SK-N-SH (cell line): Measurements from ENCODE around the gene VDAC1. TPM values are rescaled to one million over a fixed set of nuclear protein-coding genes. Genes with fewer than 3 reads are reported as not detected.

Experiments used
- CTCF ChIA-PET: fragments of 300-600, 350-600 bp; formaldehyde crosslinking; extraction: SDS; loops from one replicate; lab custom pipeline; 2021; lab: Yijun Ruan, JAX
- POLR2A ChIA-PET: fragments of 350-600 bp; sonication (Branson Sonifier 250); formaldehyde crosslinking; extraction: SDS; loops from one replicate; lab custom pipeline; 2020; ENCODE audit warnings: antibody characterized with exemption, inconsistent platforms; lab: Yijun Ruan, JAX
- DNase-seq: peaks from one replicate; pipeline ENCODE4 v3.0.0; 2012
- H2AFZ ChIP-seq: fragments of 200-600 bp; sonication (generic); 2 replicates; pipeline ENCODE4 v1.8.1; 2016; ENCODE audit warnings: antibody characterized with exemption, mild to moderate bottlenecking, low read depth
- H3F3A ChIP-seq: fragments of 200-600 bp; sonication (generic); replicated peaks from 2 replicates; pipeline ENCODE3; 2016; ENCODE audit warnings: antibody characterized with exemption, mild to moderate bottlenecking; ENCODE audit not compliant: insufficient read depth
- H3K27ac ChIP-seq, 2 experiments: fragments of 200-500 bp in 1 of 2; fragments of 200-600 bp in 1 of 2; sonication (Bioruptor generic) in 1 of 2; sonication (generic), shearing (Covaris generic) in 1 of 2; 2 replicates each; pipeline versions ENCODE4 v1.5.1 to v1.6.1; 2014 to 2016; ENCODE audit warnings: low read depth in 2 of 2, inconsistent platforms in 1 of 2, low read length in 1 of 2, mild to moderate bottlenecking in 1 of 2, mixed read lengths in 1 of 2
- H3K27me3 ChIP-seq: fragments of 200-600 bp; sonication (generic), shearing (Covaris generic); 2 replicates; pipeline ENCODE4 v1.6.1; 2016; ENCODE audit warnings: mixed run types; ENCODE audit not compliant: insufficient read depth
- H3K36me3 ChIP-seq, 2 experiments: fragments of 200-500 bp in 1 of 2; fragments of 200-600 bp in 1 of 2; sonication (Bioruptor generic) in 1 of 2; sonication (generic) in 1 of 2; replicated peaks in 1 of 2; 2 replicates each; pipeline versions ENCODE3 to v1.5.1; 2014 to 2016; ENCODE audit warnings: low read length in 1 of 2, mild to moderate bottlenecking in 1 of 2; ENCODE audit not compliant: insufficient read depth in 2 of 2, control insufficient read depth in 1 of 2
- H3K4me1 ChIP-seq, 2 experiments: fragments of 200-500 bp in 1 of 2; fragments of 200-600 bp in 1 of 2; sonication (Bioruptor generic) in 1 of 2; sonication (generic), shearing (Covaris generic) in 1 of 2; 2 replicates each; pipeline versions ENCODE4 v1.5.1 to v1.6.1; 2014 to 2016; ENCODE audit warnings: low read depth in 1 of 2, low read length in 1 of 2, mixed run types in 1 of 2; ENCODE audit not compliant: insufficient read depth in 2 of 2, control insufficient read depth in 1 of 2
- H3K4me2 ChIP-seq: fragments of 200-600 bp; sonication (generic), shearing (Covaris generic); 2 replicates; pipeline ENCODE4 v1.6.1; 2017; ENCODE audit warnings: mixed run types
- H3K4me3 ChIP-seq, 2 experiments: fragments of 200-500 bp in 1 of 2; fragments of 200-600 bp in 1 of 2; sonication (Bioruptor generic) in 1 of 2; sonication (generic), shearing (Covaris generic) in 1 of 2; 2 replicates each; pipeline versions ENCODE4 v1.5.1 to v1.8.1; 2014 to 2016; ENCODE audit warnings: low read depth in 2 of 2, inconsistent platforms in 1 of 2, low read length in 1 of 2, mild to moderate bottlenecking in 1 of 2, mixed read lengths in 1 of 2, moderate library complexity in 1 of 2
- H3K79me2 ChIP-seq: fragments of 200-600 bp; sonication (generic); 2 replicates; pipeline ENCODE4 v1.8.1; 2017; ENCODE audit warnings: mild to moderate bottlenecking; ENCODE audit not compliant: insufficient read depth
- H3K9ac ChIP-seq: fragments of 200-600 bp; sonication (generic); 2 replicates; pipeline ENCODE4 v1.6.1; 2017; ENCODE audit warnings: mixed run types
- H3K9me2 ChIP-seq: fragments of 200-600 bp; sonication (generic); 2 replicates; pipeline ENCODE4 v1.6.1; 2017; ENCODE audit warnings: mixed run types
- H3K9me3 ChIP-seq: fragments of 200-600 bp; sonication (generic); 2 replicates; pipeline ENCODE4 v1.6.1; 2017; ENCODE audit warnings: mixed run types, mild to moderate bottlenecking, moderate library complexity
- H4K20me1 ChIP-seq: fragments of 200-600 bp; sonication (generic); 2 replicates; pipeline ENCODE4 v1.6.1; 2017; ENCODE audit warnings: mild to moderate bottlenecking, mixed run types; ENCODE audit not compliant: insufficient read depth
- CHD2 ChIP-seq: fragments of 150-350 bp; IDR thresholded peaks from 2 replicates; pipeline ENCODE4 v1.6.1; 2018; ENCODE audit warnings: low read length; ENCODE audit not compliant: partially characterized antibody
- ELF1 ChIP-seq: IDR thresholded peaks from 2 replicates; pipeline ENCODE4 v1.4.0; 2012
- FOSL2 ChIP-seq: IDR thresholded peaks from 2 replicates; pipeline ENCODE4 v1.4.0; 2012; ENCODE audit warnings: low read depth, mild to moderate bottlenecking, moderate library complexity, borderline replicate concordance
- MXI1 ChIP-seq: IDR thresholded peaks from 2 replicates; pipeline ENCODE4 v1.6.1; 2012; ENCODE audit warnings: mild to moderate bottlenecking, low read depth, low read length, improper control_type of control experiment
- NFIC ChIP-seq: IDR thresholded peaks from 2 replicates; pipeline ENCODE4 v1.4.0; 2012; ENCODE audit warnings: borderline replicate concordance
- NRF1 ChIP-seq: IDR thresholded peaks from 2 replicates; pipeline ENCODE4 v1.6.1; 2012; ENCODE audit warnings: low read depth, mild to moderate bottlenecking, low read length
- RAD21 ChIP-seq: IDR thresholded peaks from 2 replicates; pipeline ENCODE4 v1.6.1; 2012; ENCODE audit warnings: mild to moderate bottlenecking, low read length
- RCOR1 ChIP-seq: fragments of 150-350 bp; IDR thresholded peaks from 2 replicates; pipeline ENCODE4 v1.6.1; 2017; ENCODE audit warnings: antibody characterized with exemption, low read length
- RFX5 ChIP-seq: IDR thresholded peaks from 2 replicates; pipeline ENCODE4 v1.6.1; 2012; ENCODE audit warnings: mild to moderate bottlenecking, improper control_type of control experiment, low read length
- SIN3A ChIP-seq: IDR thresholded peaks from 2 replicates; pipeline ENCODE4 v1.6.1; 2012; ENCODE audit warnings: low read depth, mild to moderate bottlenecking, low read length, moderate library complexity, borderline replicate concordance
- SMC3 ChIP-seq: IDR thresholded peaks from 2 replicates; pipeline ENCODE4 v1.6.1; 2012; ENCODE audit warnings: low read depth, low read length, improper control_type of control experiment
- TCF12 ChIP-seq: IDR thresholded peaks from 2 replicates; pipeline ENCODE4 v1.4.0; 2012
- YY1 ChIP-seq: IDR thresholded peaks from 2 replicates; pipeline ENCODE4 v1.4.0; 2012; ENCODE audit warnings: low read depth, mild to moderate bottlenecking
- WGBS: methylation state at CpG from one replicate; pipeline ENCODE4 v1.1.6; 2017; ENCODE audit warnings: low lambda C conversion rate; 5-methylcytosine and 5-hydroxymethylcytosine counted together
- polyA plus RNA-seq, 3 experiments: library from polyadenylated mRNA; depleted of rRNA; stranded (reverse); fragments of >200 nt; gene quantifications; 2 replicates each; pipeline ENCODE4 v1.2.3, GENCODE V29; 2012
- TF ChIP-seq, protein P1 (sequence below): fragments of 200-600 bp; sonication (generic); IDR thresholded peaks from 2 replicates; pipeline ENCODE4 v1.6.1; 2017; ENCODE audit warnings: antibody characterized with exemption, mild to moderate bottlenecking, moderate library complexity
- TF ChIP-seq, protein P2 (sequence below): IDR thresholded peaks from 2 replicates; pipeline ENCODE4; 2012
- TF ChIP-seq, protein P3 (sequence below): IDR thresholded peaks from 2 replicates; pipeline ENCODE4 v1.4.0; 2012; ENCODE audit warnings: low read depth

VDAC1 gene
- polyA plus RNA-seq, 1 of the 3 experiments (the other 2 are of a cell fraction): 166 TPM

DNA sequence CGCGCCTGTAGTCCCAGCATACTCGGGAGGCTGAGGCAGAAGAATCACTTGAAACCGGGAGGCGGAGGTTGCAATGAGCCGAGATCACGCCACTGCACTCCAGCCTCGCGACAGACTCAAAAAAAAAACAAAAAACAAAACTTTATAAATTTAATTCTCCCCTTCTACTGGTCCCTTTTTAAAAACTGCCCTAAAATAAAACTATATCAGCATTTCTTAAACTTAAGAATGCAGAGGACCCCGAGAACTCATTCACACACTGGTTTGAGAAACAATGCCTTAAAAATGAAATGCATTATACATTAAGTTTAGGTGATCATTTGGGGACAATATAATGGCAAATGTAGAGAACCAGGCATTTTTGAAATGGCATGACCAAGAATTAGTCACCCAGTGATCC lies 38.7 kb downstream of the VDAC1 start:
- POLR2A ChIA-PET: no interaction called here
- Histone ChIP-seq H3K9ac (no peak overlapping the region), H3F3A (peaks cover 45% of the 10 kb centered on the region), H2AFZ (no peak overlapping the region), H3K79me2 (peaks cover 79% of the 10 kb centered on the region), H3K9me3 (peaks cover 3% of the 10 kb centered on the region; the same call in 1 of the 2 replicates), H3K27me3 (no peaks in the 10 kb centered on the region), H3K36me3 (peaks cover 3 to 19% of the 10 kb centered on the region in 2 experiments), H3K27ac (no peak overlapping the region), H3K4me3 (no peak overlapping the region), H3K4me2 (no peak overlapping the region), H4K20me1 (peaks cover 11% of the 10 kb centered on the region), H3K4me1 (peaks cover 8 to 27% of the 10 kb centered on the region in 2 experiments; a peak in 3 of 4 replicates), H3K9me2 (no peaks in the 10 kb centered on the region)
- WGBS: 93% methylated on average over 10 of the region's 10 CpGs
- no peak for TF ChIP-seq NFIC
- TF ChIP-seq SIN3A: no peak
- no peak for TF ChIP-seq FOSL2
- CTCF ChIA-PET: interaction anchor here (1.1 kb wide), 1 partner anchor 97 kb away, joined by 3 read pairs; no protein-coding TSS in a partner anchor
- no peak for DNase-seq

DNA sequence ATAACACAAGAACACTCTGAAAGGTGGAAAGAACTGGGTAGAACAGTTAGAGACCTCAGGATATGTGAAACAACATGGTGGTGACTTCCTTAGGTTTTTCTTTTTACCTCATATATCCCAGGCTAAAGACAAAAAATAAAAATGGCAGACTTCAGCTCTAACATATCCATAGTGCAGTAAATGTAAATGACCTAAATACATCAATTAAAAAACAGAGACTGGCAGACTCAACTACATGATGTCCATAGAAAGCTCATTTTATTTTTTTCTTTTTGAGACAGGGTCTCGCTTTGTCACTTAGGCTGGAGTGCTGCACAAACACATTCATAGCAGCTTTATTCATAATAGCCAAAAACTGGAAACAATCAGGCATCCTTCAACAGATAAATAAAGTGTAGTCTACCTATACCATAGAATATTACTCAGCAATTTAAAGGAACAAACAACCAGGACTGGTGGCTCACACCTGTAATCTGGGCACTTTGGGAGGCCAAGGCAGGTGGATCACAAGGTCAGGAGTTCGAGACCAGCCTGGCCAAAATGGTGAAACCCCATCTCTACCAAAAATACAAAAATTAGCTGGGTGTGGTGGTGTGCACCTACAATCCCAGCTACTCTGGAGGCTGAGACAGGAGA lies 41.2 kb downstream of the VDAC1 start:
- peaks cover 11% of the 10 kb centered on the region for H4K20me1 ChIP-seq
- ChIA-PET CTCF (interaction anchor here (1.0 to 1.9 kb wide), 3 partner anchors 16 to 81 kb away, joined by 3 to 11 read pairs (median 6); no protein-coding TSS in a partner anchor), POLR2A (no interaction called here)
- H2AFZ ChIP-seq: no peak overlapping the region
- H3K79me2 ChIP-seq: peaks cover 95% of the 10 kb centered on the region
- peaks cover 14 to 23% of the 10 kb centered on the region in 2 experiments for H3K36me3 ChIP-seq
- H3K4me1 ChIP-seq: peaks cover 8 to 27% of the 10 kb centered on the region in 2 experiments; a peak in 3 of 4 replicates
- no peaks in the 10 kb centered on the region for H3K9me2 ChIP-seq
- no peak for TF ChIP-seq RCOR1
- no peak for TF ChIP-seq YY1
- TF ChIP-seq TCF12: no peak
- H3K27ac ChIP-seq: peak overlapping the region in 1 of 2 experiments; percentile 66; a peak in 2 of 4 replicates
- H3K4me3 ChIP-seq: no peak overlapping the region
- H3K9me3 ChIP-seq: peaks cover 3% of the 10 kb centered on the region; the same call in 1 of the 2 replicates
- H3F3A ChIP-seq: peaks cover 26% of the 10 kb centered on the region
- 100% methylated on average over 2 of the region's 2 CpGs for WGBS
- H3K4me2 ChIP-seq: no peak overlapping the region
- DNase-seq: no peak
- H3K27me3 ChIP-seq: no peaks in the 10 kb centered on the region
- H3K9ac ChIP-seq: no peak overlapping the region

DNA sequence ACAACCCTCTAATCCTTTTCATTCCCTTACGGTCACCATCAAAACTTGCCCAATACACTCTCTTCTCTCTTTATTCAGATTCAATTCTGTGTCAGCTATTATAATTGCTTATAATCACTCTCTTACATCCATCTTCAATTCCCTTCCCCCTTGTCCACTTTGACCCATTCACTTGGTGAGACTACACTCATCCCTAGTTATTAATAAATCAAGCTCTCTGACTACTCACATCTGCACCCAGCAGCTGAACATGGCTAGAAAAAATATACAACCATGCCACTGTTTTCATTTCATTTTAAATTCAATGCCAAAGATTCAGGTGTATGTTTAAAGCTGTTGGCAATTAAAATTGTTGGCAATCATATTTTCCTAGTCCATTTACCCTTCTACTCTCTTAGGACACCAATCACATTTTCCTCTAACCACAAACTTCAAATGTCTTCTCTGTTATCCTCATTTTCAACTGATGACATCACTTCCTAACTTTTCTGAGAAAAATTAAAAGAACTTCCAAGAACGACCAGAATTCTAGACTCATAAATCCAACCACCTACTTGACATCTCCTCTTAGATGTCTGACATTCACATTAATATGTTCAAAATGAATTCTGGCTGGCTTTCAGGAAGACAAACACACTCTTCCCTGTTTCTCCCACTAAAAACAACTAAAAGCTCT lies 41.8 kb downstream of the VDAC1 start:
- Histone ChIP-seq H2AFZ (no peak overlapping the region), H3K4me2 (peak overlapping the region; percentile 27; the same call in 1 of the 2 replicates), H3K27ac (peak overlapping the region in 1 of 2 experiments; percentile 66; a peak in 2 of 4 replicates), H3K79me2 (peaks cover 90% of the 10 kb centered on the region), H4K20me1 (peaks cover 11% of the 10 kb centered on the region), H3K4me3 (no peak overlapping the region), H3K36me3 (peaks cover 15 to 30% of the 10 kb centered on the region in 2 experiments), H3K9ac (no peak overlapping the region), H3K9me3 (peaks cover 3% of the 10 kb centered on the region; the same call in 1 of the 2 replicates), H3K4me1 (peaks cover 8 to 27% of the 10 kb centered on the region in 2 experiments; a peak in 3 of 4 replicates), H3F3A (peaks cover 26% of the 10 kb centered on the region), H3K27me3 (no peaks in the 10 kb centered on the region), H3K9me2 (no peaks in the 10 kb centered on the region)
- DNase-seq: no peak
- ChIA-PET POLR2A (no interaction called here), CTCF (interaction anchor here (1.0 to 1.9 kb wide), 3 partner anchors 16 to 80 kb away, joined by 3 to 11 read pairs (median 6); no protein-coding TSS in a partner anchor)
- WGBS: 52% methylated on average over 2 of the region's 2 CpGs
- TF ChIP-seq, protein P1, sequence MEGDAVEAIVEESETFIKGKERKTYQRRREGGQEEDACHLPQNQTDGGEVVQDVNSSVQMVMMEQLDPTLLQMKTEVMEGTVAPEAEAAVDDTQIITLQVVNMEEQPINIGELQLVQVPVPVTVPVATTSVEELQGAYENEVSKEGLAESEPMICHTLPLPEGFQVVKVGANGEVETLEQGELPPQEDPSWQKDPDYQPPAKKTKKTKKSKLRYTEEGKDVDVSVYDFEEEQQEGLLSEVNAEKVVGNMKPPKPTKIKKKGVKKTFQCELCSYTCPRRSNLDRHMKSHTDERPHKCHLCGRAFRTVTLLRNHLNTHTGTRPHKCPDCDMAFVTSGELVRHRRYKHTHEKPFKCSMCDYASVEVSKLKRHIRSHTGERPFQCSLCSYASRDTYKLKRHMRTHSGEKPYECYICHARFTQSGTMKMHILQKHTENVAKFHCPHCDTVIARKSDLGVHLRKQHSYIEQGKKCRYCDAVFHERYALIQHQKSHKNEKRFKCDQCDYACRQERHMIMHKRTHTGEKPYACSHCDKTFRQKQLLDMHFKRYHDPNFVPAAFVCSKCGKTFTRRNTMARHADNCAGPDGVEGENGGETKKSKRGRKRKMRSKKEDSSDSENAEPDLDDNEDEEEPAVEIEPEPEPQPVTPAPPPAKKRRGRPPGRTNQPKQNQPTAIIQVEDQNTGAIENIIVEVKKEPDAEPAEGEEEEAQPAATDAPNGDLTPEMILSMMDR: no peak
- TF ChIP-seq MXI1: no peak
- TF ChIP-seq NRF1: no peak
- TF ChIP-seq TCF12: peak; percentile 30
- no peak for TF ChIP-seq RFX5
- TF ChIP-seq RAD21: no peak
- no peak for TF ChIP-seq SMC3
- TF ChIP-seq, protein P2, sequence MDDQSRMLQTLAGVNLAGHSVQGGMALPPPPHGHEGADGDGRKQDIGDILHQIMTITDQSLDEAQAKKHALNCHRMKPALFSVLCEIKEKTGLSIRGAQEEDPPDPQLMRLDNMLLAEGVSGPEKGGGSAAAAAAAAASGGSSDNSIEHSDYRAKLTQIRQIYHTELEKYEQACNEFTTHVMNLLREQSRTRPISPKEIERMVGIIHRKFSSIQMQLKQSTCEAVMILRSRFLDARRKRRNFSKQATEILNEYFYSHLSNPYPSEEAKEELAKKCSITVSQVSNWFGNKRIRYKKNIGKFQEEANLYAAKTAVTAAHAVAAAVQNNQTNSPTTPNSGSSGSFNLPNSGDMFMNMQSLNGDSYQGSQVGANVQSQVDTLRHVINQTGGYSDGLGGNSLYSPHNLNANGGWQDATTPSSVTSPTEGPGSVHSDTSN: peak; percentile 70
- TF ChIP-seq CHD2: no peak
- TF ChIP-seq ELF1: no peak
- TF ChIP-seq YY1: no peak
- TF ChIP-seq, protein P3, sequence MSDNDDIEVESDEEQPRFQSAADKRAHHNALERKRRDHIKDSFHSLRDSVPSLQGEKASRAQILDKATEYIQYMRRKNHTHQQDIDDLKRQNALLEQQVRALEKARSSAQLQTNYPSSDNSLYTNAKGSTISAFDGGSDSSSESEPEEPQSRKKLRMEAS: no peak; the same call in 1 of the 2 replicates
